ENCODE measurements around the gene PAPPA.

PAPPA gene

GRCh38 chr9:116390303-116391228 lies 237.0 kb downstream of the PAPPA start:
- DNase-seq: no peak

GRCh38 chr9:116391306-116391900 lies 237.8 kb downstream of the PAPPA start:
- no peak for DNase-seq

- no peak for DNase-seq
Observed at GRCh38 chr9:116393198-116393597, 239.6 kb downstream of the PAPPA start.

GRCh38 chr9:116394070-116394469 lies 240.5 kb downstream of the PAPPA start:
- no peak for DNase-seq

- no peak for DNase-seq
Observed at GRCh38 chr9:116394894-116395698, 241.5 kb downstream of the PAPPA start.

- no peak for DNase-seq
Observed at GRCh38 chr9:116395699-116396037, 242.1 kb downstream of the PAPPA start.

GRCh38 chr9:116403171-116403570 lies 249.6 kb downstream of the PAPPA start:
- no peak for DNase-seq

- no peak for DNase-seq
Observed at GRCh38 chr9:116404228-116404627, 250.6 kb downstream of the PAPPA start.

GRCh38 chr9:116405321-116405720 lies 251.7 kb downstream of the PAPPA start:
- DNase-seq: no peak

- DNase-seq: no peak
Observed at GRCh38 chr9:116406469-116406868, 252.9 kb downstream of the PAPPA start.

- no peak for DNase-seq
Observed at GRCh38 chr9:116409129-116409528, 255.5 kb downstream of the PAPPA start.

- no peak for DNase-seq
Observed at GRCh38 chr9:116409638-116410037, 256.0 kb downstream of the PAPPA start.

- no peak for DNase-seq
Observed at GRCh38 chr9:116411506-116411905, 257.9 kb downstream of the PAPPA start.

GRCh38 chr9:116414374-116414773 lies 260.8 kb downstream of the PAPPA start:
- DNase-seq: no peak

GRCh38 chr9:116416421-116416820 lies 262.8 kb downstream of the PAPPA start:
- DNase-seq: no peak

GRCh38 chr9:116417464-116417863 lies 263.9 kb downstream of the PAPPA start:
- no peak for DNase-seq

- no peak for DNase-seq
Observed at GRCh38 chr9:116419181-116419580, 265.6 kb downstream of the PAPPA start.

- DNase-seq: no peak
Observed at GRCh38 chr9:116420993-116421538, 267.5 kb downstream of the PAPPA start.

- no peak for DNase-seq
Observed at GRCh38 chr9:116422119-116422979, 268.8 kb downstream of the PAPPA start.

GRCh38 chr9:116423149-116423548 lies 269.6 kb downstream of the PAPPA start:
- DNase-seq: no peak

GRCh38 chr9:116425244-116425643 lies 271.7 kb downstream of the PAPPA start:
- DNase-seq: no peak

- DNase-seq: no peak
Observed at GRCh38 chr9:116430849-116431248, 277.3 kb downstream of the PAPPA start.
